GM12874 (cell line): ENCODE results near the gene THSD4.

Source experiments
- TF ChIP-seq, protein P1 (sequence below): IDR thresholded peaks from 2 replicates; pipeline ENCODE4 v1.5.1; 2011; ENCODE audit warnings: low read depth, mild to moderate bottlenecking, control low read depth, low read length, moderate library complexity; ENCODE audit not compliant: insufficient read depth

Gene THSD4

DNA sequence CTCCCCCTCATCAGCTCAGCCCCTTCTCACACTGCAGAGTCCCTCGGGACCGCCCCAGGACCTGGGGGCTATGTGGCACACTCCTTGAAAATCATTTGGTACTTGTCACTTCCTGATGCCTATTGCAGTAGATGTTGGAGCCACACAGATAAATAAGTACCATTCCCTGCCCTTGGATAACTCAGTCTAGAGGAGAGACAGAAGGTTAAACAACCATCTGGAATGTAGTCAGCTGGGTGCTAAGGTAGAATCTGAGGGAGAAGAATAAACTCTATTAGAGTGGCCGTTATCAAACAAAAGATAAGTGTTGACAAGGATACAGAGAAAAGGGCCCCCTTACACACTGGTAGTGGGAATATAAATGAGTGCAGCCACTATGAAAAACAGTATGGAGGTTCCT is 582.8 kb downstream of the THSD4 start:
- TF ChIP-seq, protein P1, sequence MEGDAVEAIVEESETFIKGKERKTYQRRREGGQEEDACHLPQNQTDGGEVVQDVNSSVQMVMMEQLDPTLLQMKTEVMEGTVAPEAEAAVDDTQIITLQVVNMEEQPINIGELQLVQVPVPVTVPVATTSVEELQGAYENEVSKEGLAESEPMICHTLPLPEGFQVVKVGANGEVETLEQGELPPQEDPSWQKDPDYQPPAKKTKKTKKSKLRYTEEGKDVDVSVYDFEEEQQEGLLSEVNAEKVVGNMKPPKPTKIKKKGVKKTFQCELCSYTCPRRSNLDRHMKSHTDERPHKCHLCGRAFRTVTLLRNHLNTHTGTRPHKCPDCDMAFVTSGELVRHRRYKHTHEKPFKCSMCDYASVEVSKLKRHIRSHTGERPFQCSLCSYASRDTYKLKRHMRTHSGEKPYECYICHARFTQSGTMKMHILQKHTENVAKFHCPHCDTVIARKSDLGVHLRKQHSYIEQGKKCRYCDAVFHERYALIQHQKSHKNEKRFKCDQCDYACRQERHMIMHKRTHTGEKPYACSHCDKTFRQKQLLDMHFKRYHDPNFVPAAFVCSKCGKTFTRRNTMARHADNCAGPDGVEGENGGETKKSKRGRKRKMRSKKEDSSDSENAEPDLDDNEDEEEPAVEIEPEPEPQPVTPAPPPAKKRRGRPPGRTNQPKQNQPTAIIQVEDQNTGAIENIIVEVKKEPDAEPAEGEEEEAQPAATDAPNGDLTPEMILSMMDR, result no peak

DNA sequence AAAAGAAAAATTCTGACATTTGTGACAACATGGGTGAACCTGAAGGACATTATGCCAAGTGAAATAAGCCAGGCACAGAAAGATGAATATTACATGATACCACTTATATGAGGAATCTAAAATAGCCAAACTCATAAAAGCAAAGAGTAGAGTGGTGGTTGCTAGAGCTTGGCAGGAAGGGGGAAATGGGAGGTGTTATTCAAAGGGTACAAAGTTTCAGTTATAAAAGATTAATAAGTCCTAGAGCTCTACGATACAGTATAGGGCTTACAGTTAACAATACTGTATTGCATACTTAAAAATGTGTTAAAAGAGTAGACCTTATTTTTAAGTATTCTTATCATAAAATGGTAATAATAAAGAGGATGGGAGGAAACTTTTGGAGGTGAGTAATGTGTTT is 583.5 kb downstream of the THSD4 start:
- TF ChIP-seq, protein P1, result no peak

DNA sequence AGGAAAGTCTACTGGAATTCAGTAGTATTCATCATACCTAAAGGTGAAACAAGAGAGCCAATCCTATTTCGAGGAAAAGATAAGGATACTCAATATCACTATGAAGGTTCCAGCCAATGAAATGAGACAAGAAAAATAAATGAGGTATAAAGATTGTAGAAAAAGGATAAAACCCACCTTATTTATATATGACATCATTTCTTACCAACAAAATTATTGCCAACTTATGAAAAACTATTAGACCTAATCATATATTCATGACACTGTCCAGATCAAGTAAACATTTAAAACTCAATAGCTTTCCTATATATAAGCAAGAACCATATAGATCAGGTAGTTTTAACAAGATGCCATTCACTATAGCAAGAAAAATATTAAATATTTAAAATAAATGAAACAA is 584.7 kb downstream of the THSD4 start:
- TF ChIP-seq, protein P1, result no peak

DNA sequence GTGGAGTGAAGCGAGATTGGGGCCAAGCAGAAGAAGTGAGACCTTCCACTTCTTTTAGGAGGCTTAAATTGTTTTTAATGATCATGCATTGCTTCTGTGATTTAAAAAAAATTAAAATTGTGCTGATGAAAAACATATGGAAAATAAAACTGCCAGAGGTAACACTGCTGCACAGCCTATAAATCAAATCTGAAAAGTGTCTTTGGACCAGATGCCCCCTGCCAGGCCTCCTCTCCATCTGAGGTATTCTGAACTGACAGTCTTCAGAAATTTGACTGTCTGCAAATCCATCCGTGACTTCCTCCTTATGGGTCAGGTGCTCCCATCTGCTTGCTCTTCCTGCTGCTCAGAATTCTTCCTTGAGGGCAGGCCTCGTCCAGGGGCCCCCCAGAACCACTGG is 586.5 kb downstream of the THSD4 start:
- TF ChIP-seq, protein P1, result no peak

DNA sequence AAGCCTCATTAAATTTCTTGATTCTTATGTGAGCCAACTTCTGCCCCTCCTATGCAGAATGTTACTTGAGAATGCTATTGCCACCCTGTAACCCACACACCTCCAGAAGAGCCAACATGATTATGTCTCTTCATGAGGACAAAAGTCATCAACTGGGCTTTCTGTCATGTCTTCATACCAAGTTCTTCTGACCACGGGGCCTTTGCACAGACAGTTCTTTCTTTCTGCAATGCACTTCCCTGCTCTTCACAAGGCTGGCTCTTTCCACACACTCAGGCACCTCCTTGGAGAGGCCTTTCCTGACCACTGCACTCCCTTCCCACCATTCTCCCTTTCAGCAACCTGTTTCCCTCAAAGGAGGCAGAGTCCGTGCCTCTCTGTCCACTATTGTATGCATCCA is 587.2 kb downstream of the THSD4 start:
- TF ChIP-seq, protein P1, result no peak

DNA sequence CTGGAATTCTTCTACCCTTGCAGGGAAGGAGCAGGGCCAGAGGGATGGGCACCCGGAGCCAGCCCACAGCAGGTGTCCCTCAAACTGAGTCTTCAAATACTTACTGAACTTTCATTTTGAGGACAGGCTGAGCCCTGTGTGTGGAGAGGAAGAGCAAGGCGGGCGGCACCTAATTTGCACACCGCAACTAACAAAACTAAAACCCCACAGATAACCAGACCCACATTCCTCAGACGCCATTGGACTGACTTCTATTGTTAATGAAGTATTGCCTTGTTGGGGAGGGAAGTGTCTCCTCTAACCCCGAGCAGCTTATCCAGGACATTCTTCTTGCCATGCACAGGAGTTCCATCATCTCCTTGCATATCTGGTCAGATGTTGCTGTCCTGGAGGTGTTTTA is 589.9 kb downstream of the THSD4 start:
- TF ChIP-seq, protein P1, result no peak

DNA sequence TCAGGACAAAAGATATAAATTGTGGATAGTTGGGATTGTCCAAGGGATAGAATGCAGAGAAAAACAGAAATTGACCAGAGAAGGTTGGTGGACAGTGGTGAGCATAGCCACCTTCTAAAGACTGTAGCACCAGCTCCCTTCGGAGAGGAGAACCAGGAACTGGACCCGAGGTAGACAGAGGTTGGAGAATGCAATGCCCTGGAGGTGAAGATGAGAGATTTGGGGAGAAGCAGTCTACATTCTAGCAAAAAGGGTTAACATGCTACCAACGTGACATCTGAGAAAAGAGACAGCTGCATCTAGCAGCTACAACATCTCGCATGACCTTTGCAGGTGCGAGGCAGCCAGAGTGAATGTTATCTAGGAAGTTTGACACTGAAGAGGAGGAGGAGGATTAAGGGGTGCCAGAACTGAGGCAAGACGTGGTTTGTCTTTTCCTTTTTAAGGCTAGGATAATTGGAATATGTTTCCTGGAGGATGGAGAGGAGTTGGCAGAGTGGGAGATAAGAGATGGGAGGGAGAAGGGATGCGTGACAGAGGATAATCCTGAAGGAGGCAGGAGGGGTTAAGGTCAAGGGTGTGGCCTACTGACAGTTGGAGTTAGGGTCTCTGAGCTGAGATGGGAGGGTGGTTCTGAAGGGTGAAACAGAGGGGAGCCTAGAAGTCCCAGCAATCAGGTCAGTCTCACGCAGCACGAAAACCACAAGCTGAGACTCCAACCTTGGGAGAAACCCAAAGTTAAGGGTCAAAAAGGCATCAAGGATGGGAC is 591.4 kb downstream of the THSD4 start:
- TF ChIP-seq, protein P1, result no peak
